ENCODE measurements around the gene ACOX1. TPM values are rescaled to one million over a fixed set of nuclear protein-coding genes. Genes with fewer than 3 reads are reported as not detected.

ACOX1 gene
- total and polyA plus RNA-seq, 2 donors (not counting 1 experiment from before 2014, with no cell fraction given) = 6.6 to 31.2 TPM

DNA sequence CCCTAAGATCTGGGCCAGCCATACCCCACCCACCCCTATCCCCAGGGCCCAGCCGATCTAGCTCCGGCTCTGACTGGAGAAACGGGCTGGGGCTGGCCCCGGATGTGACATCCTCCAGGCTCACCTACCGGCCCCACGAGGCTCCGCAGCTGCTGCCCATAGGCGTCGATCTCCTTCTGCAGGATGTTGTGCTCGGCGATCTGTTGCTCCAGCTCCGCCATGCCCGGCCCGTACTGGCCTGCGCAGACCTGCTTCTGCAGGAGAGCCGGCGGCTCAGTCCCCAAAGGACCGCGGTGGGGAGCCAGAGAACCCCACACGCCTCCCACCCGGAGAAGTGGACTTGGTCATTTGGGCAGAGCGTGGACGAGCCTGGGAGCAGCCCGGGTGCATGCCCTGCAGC, 43.3 kb upstream of the ACOX1 start:
- WGBS (ENCODE audit: insufficient coverage) = 96% methylated on average over 24 of the region's 24 CpGs
- Histone ChIP-seq H2AFZ (ENCODE audit: insufficient read depth, low read depth, low read length, poor library complexity, severe bottlenecking) (no peak overlapping the region), H3K4me3 (ENCODE audit: control extremely low read depth in 1 of 5, extremely low read depth in 1 of 5, insufficient read depth in 1 of 5, low read depth in 2 of 5, low read length in 4 of 5) (no peak overlapping the region), H3K4me2 (replicated peaks; ENCODE audit: low read depth, low read length, poor library complexity, severe bottlenecking) (no peak overlapping the region), H3K4me1 (ENCODE audit: control insufficient read depth in 2 of 2, insufficient read depth in 2 of 2, low read length in 2 of 2) (no peaks in the 10 kb centered on the region), H3K36me3 (replicated peaks in 1 of 2; ENCODE audit: control extremely low read depth in 1 of 2, control insufficient read depth in 1 of 2, extremely low read depth in 1 of 2, insufficient read depth in 2 of 2, low read length in 1 of 2) (no peaks in the 10 kb centered on the region), H3K79me2 (ENCODE audit: control insufficient read depth, insufficient read depth, low read length) (no peaks in the 10 kb centered on the region), H4K20me1 (ENCODE audit: control insufficient read depth, insufficient read depth, low read length, poor library complexity, severe bottlenecking) (no peaks in the 10 kb centered on the region), H3K9me3 (ENCODE audit: control extremely low read depth in 1 of 3, control insufficient read depth in 2 of 3, insufficient read depth in 1 of 3, low read length in 2 of 3) (no peaks in the 10 kb centered on the region), H3K9ac (ENCODE audit: low read length) (no peak overlapping the region), H3K27me3 (replicated peaks in 1 of 4; ENCODE audit: control extremely low read depth in 1 of 4, control insufficient read depth in 3 of 4, insufficient read depth in 4 of 4, low read length in 3 of 4) (no peaks in the 10 kb centered on the region), H3K27ac (ENCODE audit: low read length in 2 of 2) (no peak overlapping the region)
- Mint-ChIP-seq H3K9me3 (ENCODE audit: insufficient read depth) (no peaks in the 10 kb centered on the region), H3K4me3 (no peak overlapping the region), H3K4me1 (no peaks in the 10 kb centered on the region), H3K27ac (no peak overlapping the region), H3K27me3 (no peaks in the 10 kb centered on the region)
- TF ChIP-seq EZH2 (IDR thresholded peaks at IDR 0.05; ENCODE audit: borderline replicate concordance, insufficient read depth, low read depth, low read length, poor library complexity, severe bottlenecking) = no peak
- TF ChIP-seq, protein P1, sequence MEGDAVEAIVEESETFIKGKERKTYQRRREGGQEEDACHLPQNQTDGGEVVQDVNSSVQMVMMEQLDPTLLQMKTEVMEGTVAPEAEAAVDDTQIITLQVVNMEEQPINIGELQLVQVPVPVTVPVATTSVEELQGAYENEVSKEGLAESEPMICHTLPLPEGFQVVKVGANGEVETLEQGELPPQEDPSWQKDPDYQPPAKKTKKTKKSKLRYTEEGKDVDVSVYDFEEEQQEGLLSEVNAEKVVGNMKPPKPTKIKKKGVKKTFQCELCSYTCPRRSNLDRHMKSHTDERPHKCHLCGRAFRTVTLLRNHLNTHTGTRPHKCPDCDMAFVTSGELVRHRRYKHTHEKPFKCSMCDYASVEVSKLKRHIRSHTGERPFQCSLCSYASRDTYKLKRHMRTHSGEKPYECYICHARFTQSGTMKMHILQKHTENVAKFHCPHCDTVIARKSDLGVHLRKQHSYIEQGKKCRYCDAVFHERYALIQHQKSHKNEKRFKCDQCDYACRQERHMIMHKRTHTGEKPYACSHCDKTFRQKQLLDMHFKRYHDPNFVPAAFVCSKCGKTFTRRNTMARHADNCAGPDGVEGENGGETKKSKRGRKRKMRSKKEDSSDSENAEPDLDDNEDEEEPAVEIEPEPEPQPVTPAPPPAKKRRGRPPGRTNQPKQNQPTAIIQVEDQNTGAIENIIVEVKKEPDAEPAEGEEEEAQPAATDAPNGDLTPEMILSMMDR (IDR thresholded peaks at IDR 0.05) = no peak
- intact Hi-C loops (cut with micrococcal nuclease) = no loop called here
- ATAC-seq (ENCODE audit: low read depth) (no peak), DNase-seq (no peak)
- POLR2A ChIA-PET = no interaction called here
- CTCF ChIA-PET = interaction anchor here (1.1 kb wide), 1 partner anchor 8 kb away, joined by 4 read pairs; no protein-coding TSS in a partner anchor

DNA sequence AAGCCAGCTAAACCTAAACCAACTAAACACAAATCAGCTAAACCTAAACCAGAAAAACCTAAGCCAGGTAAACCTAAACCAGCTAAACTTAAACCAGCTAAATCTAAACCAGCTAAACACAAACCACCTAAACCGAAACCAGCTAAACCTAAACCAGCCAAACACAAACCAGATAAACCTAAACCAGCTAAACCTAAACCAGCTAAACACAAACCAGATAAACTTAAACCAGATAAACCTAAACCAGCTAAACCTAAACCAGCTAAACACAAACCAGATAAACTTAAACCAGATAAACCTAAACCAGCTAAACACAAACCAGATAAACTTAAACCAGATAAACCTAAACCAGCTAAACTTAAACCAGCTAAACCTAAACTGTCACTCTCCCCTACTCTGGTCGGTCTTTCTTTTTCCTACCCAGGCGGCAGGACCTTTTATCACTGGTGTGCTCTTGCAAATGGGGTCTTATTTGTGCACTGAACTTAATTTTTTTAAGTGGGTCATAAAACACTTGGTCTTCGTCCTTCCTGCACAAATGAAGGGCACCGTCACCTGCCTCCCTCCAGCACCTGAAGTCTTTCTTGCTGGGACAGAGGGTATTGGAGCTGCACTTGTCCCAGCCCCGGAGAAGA, 41.0 kb upstream of the ACOX1 start:
- H2AFZ ChIP-seq (ENCODE audit: insufficient read depth, low read depth, low read length, poor library complexity, severe bottlenecking) = no peak overlapping the region

More for the DNA sequence above, 41.0 kb upstream of the ACOX1 start:
- Mint-ChIP-seq H3K4me1 (no peaks in the 10 kb centered on the region), H3K9me3 (ENCODE audit: insufficient read depth) (no peaks in the 10 kb centered on the region), H3K4me3 (no peak overlapping the region), H3K27ac (no peak overlapping the region), H3K27me3 (no peaks in the 10 kb centered on the region)
- Histone ChIP-seq H3K36me3 (replicated peaks in 1 of 2; ENCODE audit: control extremely low read depth in 1 of 2, control insufficient read depth in 1 of 2, extremely low read depth in 1 of 2, insufficient read depth in 2 of 2, low read length in 1 of 2) (no peaks in the 10 kb centered on the region), H3K4me2 (replicated peaks; ENCODE audit: low read depth, low read length, poor library complexity, severe bottlenecking) (no peak overlapping the region), H3K4me3 (ENCODE audit: control extremely low read depth in 1 of 5, extremely low read depth in 1 of 5, insufficient read depth in 1 of 5, low read depth in 2 of 5, low read length in 4 of 5) (no peak overlapping the region), H3K9ac (ENCODE audit: low read length) (no peak overlapping the region), H3K79me2 (ENCODE audit: control insufficient read depth, insufficient read depth, low read length) (no peaks in the 10 kb centered on the region), H3K4me1 (ENCODE audit: control insufficient read depth in 2 of 2, insufficient read depth in 2 of 2, low read length in 2 of 2) (no peaks in the 10 kb centered on the region), H4K20me1 (ENCODE audit: control insufficient read depth, insufficient read depth, low read length, poor library complexity, severe bottlenecking) (no peaks in the 10 kb centered on the region), H3K27me3 (replicated peaks in 1 of 4; ENCODE audit: control extremely low read depth in 1 of 4, control insufficient read depth in 3 of 4, insufficient read depth in 4 of 4, low read length in 3 of 4) (peaks cover 0 to under 1% (median 0%) of the 10 kb centered on the region in 4 experiments), H3K27ac (ENCODE audit: low read length in 2 of 2) (no peak overlapping the region), H3K9me3 (ENCODE audit: control extremely low read depth in 1 of 3, control insufficient read depth in 2 of 3, insufficient read depth in 1 of 3, low read length in 2 of 3) (no peaks in the 10 kb centered on the region)
- ChIA-PET POLR2A (no interaction called here), CTCF (interaction anchor here (0.7 to 1.6 kb wide), 6 partner anchors 9 to 279 kb away, joined by 3 to 6 read pairs (median 4); partner anchors contain the start of gene MRPL38)
- DNase-seq (no peak), ATAC-seq (ENCODE audit: low read depth) (no peak)
- intact Hi-C loops (cut with micrococcal nuclease) = no loop called here
- no peak for TF ChIP-seq EZH2 (IDR thresholded peaks at IDR 0.05; ENCODE audit: borderline replicate concordance, insufficient read depth, low read depth, low read length, poor library complexity, severe bottlenecking)
- TF ChIP-seq, protein P1 (IDR thresholded peaks at IDR 0.05) = no peak
- 97% methylated on average over 3 of the region's 6 CpGs for WGBS (ENCODE audit: insufficient coverage)
